ENCODE measurements around the gene EDNRA.
A peak's percentile ranks its signal among the peaks of the same experiment; 100 is the strongest.

EDNRA gene

GRCh38 chr4:147493307-147493706 is 12.4 kb downstream of the EDNRA start:
- no peak for TF ChIP-seq CTCF (conservative IDR thresholded peaks at IDR 0.05; ENCODE audit: low read depth, low read length)
- no peak for DNase-seq (ENCODE audit: low read depth)

GRCh38 chr4:147494301-147494700 is 13.4 kb downstream of the EDNRA start:
- no peak for DNase-seq (ENCODE audit: low read depth)

More at GRCh38 chr4:147493307-147493706, 12.4 kb downstream of the EDNRA start:
- no peak overlapping the region for H3K4me3 ChIP-seq (ENCODE audit: low read length)

GRCh38 chr4:147496500-147496899 is 15.6 kb downstream of the EDNRA start:
- no peak for TF ChIP-seq CTCF (conservative IDR thresholded peaks at IDR 0.05; ENCODE audit: low read depth, low read length)
- H3K4me3 ChIP-seq (ENCODE audit: low read length): no peak overlapping the region
- DNase-seq (ENCODE audit: low read depth): no peak

More at GRCh38 chr4:147494301-147494700, 13.4 kb downstream of the EDNRA start:
- no peak overlapping the region for H3K4me3 ChIP-seq (ENCODE audit: low read length)
- TF ChIP-seq CTCF (conservative IDR thresholded peaks at IDR 0.05; ENCODE audit: low read depth, low read length): no peak

GRCh38 chr4:147498031-147498660 is 17.2 kb downstream of the EDNRA start:
- TF ChIP-seq CTCF (conservative IDR thresholded peaks at IDR 0.05; ENCODE audit: low read depth, low read length): no peak
- H3K4me3 ChIP-seq (ENCODE audit: low read length): no peak overlapping the region
- peak; percentile 46 for DNase-seq (ENCODE audit: low read depth)

GRCh38 chr4:147508346-147508745 is 27.4 kb downstream of the EDNRA start:
- TF ChIP-seq CTCF (conservative IDR thresholded peaks at IDR 0.05; ENCODE audit: low read depth, low read length): no peak
- H3K4me3 ChIP-seq (ENCODE audit: low read length): no peak overlapping the region
- no peak for DNase-seq (ENCODE audit: low read depth)

GRCh38 chr4:147509386-147509785 is 28.5 kb downstream of the EDNRA start:
- no peak for DNase-seq (ENCODE audit: low read depth)
- no peak for TF ChIP-seq CTCF (conservative IDR thresholded peaks at IDR 0.05; ENCODE audit: low read depth, low read length)
- no peak overlapping the region for H3K4me3 ChIP-seq (ENCODE audit: low read length)

GRCh38 chr4:147510962-147511668 is 30.2 kb downstream of the EDNRA start:
- H3K4me3 ChIP-seq (ENCODE audit: low read length): no peak overlapping the region
- no peak for TF ChIP-seq CTCF (conservative IDR thresholded peaks at IDR 0.05; ENCODE audit: low read depth, low read length)

More at GRCh38 chr4:147510962-147511668, 30.2 kb downstream of the EDNRA start:
- no peak for DNase-seq (ENCODE audit: low read depth)

All from retinal pigment epithelial cell (primary cell).